Fibroblast of skin of right quadriceps (primary cell): Measurements from ENCODE around the gene GIMAP5.
"Not testable (repeated sequence)": the region's sequence is repeated elsewhere in the genome, so short reads cannot be mapped to it uniquely, and the experiment has no call there.

Experiments used
- DNase-seq: peaks from one replicate; pipeline ENCODE4 v3.0.0-alpha.2; 2013

The GIMAP5 gene

DNA sequence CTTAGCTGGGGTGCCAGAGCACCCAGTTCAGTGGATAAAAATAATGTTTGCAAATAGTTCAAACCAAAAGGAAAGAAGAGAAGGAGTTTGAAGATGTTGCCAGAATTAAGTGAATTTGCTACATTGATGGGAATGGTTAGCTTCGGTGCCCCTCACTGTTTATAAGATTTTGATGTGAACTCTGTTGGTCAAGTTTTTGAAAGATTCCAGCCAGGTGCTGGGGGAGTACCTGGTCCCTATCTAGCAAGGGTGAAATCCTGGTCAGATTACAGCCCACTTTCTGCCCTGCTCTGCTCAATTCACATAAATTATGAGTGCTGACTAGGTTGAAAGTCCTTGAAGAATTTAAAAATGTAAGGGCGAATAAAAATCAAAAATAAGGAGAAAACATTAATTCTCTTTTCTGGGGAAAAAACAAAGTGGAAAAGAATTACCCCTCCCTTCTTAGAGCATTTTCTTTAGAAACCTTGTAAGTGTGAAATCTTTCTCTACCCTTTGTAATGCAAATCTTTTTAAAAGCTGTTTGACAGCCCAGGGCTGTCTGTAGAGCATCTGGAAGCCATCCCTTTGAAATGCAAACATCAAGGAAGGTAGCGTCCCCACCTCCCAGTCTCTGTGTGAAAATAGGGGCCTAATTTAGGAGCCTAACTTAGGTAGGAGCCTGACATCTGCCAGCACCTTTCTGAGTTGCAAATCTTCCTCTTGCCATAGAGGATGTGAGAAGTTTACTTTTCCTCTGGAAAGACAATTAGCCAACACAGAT lies 1.4 kb upstream of the GIMAP5 start:
- DNase-seq, result no peak

GRCh38 chr7:150736864-150737263 lies 354 bp upstream of the GIMAP5 start:
- no peak for DNase-seq

GRCh38 chr7:150738092-150738491 lies 874 bp downstream of the GIMAP5 start:
- no peak for DNase-seq

- no peak for DNase-seq
Measured at GRCh38 chr7:150738591-150739001, 1.4 kb downstream of the GIMAP5 start.

DNA sequence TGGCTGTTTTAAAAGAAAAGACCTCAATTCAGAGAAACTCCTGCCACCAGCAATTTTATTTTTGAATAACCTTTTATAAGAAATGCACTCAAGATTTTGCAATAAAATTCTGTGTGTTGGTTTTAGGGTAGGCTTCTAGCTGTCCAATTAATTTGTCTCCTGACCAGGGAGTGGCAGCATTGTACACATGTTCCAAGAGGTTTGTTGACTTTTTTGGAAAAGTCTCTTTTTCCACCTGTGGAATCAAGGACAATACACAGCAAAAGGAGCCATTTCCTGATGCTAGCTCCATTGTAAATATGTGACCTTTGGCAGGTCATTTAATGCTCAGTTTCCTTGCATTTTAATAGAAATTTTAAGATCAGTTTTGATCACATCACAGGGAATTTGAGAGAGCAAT lies 1.8 kb downstream of the GIMAP5 start:
- DNase-seq, result no peak

GRCh38 chr7:150740053-150740452 lies 2.8 kb downstream of the GIMAP5 start:
- DNase-seq, result no peak

- no peak for DNase-seq
Measured at GRCh38 chr7:150742286-150742968, 5.2 kb downstream of the GIMAP5 start.

- DNase-seq, result no peak
Measured at GRCh38 chr7:150744041-150744656, 6.9 kb downstream of the GIMAP5 start.

DNA sequence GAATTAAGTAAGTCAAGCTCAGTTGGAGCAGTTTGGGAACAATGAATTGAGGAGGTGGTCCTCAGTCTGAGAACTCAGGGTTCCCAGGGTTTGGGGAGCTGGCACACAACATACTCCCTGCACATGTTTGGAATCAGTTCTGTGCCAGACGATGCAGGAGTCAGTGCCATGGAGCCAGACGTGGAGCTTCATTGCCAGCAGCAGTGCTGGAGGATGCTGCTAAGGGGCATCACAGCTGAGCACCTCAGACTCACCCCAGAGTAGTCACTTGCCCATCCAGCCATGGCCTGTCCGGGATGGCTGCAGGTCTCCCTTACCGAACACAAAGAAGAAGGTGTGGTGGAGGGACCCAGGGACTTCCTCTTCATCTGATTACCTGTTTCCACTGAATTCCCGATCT lies 7.9 kb downstream of the GIMAP5 start:
- DNase-seq, result no peak

GRCh38 chr7:150745876-150746275 lies 8.7 kb downstream of the GIMAP5 start:
- DNase-seq, result no peak

DNA sequence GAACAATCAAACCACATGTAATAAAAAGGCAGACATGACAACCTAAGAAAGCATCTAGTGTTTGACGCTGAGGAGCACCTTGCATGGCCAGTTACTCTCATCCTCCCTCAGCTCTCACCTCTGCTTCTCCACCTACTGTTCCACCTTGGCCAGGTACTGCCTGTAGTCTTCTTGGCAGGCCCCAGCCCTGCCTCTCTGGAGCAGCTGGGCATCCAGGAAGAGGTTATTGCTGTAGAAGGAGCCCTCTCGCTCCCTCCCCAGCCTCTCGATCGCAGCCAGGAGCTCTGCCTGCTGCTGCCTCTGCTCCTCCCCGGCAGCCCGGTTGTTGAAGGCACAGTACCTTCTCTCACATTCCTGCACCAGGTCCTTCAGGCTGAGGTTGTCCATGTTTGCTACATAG lies 9.7 kb downstream of the GIMAP5 start:
- no peak for DNase-seq

DNA sequence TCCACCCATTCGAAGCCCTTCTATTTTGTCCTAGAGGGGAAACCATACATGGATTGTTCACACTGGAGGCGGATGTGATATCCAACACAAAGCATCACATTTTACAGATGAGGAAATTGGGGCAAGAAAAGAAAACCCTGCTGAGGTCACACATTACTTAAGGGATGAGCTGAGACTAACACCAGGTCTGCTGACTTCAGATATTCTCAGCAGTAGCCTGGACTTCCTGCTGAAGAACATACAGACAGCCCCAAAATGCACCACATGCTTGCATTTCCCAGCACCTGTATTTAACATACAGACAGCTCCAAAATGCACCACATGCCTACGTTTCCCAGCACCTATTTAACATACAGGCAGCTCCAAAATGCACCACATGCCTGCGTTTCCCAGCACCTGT lies 11.2 kb downstream of the GIMAP5 start:
- DNase-seq, result no peak

- no peak for DNase-seq
Measured at GRCh38 chr7:150751702-150752101, 14.5 kb downstream of the GIMAP5 start.

- no peak for DNase-seq
Measured at GRCh38 chr7:150753239-150753638, 16.0 kb downstream of the GIMAP5 start.

- no peak for DNase-seq
Measured at GRCh38 chr7:150753826-150754603, 16.8 kb downstream of the GIMAP5 start.

- DNase-seq, result no peak
Measured at GRCh38 chr7:150754951-150755350, 17.7 kb downstream of the GIMAP5 start.

GRCh38 chr7:150755473-150756099 lies 18.4 kb downstream of the GIMAP5 start:
- no peak for DNase-seq

DNA sequence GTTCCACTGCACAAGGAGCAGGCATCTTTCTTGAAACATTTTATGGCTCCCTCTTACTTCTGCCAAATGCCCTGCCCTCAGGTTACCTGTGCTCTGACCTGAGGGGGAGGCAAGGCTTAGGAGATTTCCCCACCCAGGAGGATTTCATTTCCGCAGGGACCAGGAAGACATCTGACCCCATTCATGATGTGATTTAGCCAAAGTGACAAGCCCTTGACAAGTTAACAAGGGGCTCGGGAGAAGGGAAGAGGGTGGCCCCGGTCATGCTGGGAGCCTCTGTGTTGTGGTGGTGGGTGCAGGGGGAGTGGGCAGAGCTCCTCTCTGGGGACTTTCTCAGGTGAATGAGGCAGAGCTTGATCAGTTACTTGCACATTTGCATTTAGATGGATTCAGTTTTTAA lies 18.9 kb downstream of the GIMAP5 start:
- DNase-seq, result no peak

- DNase-seq, result no peak
Measured at GRCh38 chr7:150756858-150757257, 19.6 kb downstream of the GIMAP5 start.

DNA sequence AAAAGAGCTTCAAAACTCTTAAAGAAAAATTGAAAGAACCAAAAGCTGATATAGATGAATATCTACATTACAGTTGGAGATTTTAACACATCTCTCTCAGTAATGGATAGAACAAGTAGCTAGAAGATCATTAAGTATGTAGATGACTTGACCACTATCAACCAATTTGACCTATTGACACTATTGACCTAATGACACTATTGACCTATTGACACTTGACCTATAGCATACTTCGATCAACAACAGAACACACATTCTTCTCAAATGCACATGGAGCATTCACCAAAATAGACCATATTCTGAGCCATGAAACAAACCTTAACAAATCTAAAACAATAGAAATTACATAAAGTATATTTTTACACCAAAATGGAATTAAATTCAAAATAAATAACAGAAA lies 22.3 kb downstream of the GIMAP5 start:
- no peak for DNase-seq

DNA sequence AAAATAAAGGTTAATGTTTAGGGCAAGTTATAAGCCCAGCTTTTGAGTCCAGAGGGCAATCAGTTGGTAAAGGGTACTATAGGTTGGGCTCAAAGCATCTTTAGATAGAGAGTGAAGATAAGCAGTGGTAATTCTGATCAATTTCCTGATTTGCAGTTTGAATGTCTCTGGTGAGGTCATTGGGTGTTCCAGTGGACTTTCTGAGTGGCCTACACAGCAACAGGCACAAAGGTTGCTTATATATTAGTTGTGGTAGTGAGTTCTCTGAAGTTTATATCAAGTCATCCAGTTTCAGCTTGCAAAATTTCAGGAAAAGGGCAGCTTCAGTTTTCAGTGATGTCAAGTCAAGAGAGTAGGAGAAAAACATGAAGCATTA lies 29.1 kb downstream of the GIMAP5 start:
- no peak for DNase-seq

DNA sequence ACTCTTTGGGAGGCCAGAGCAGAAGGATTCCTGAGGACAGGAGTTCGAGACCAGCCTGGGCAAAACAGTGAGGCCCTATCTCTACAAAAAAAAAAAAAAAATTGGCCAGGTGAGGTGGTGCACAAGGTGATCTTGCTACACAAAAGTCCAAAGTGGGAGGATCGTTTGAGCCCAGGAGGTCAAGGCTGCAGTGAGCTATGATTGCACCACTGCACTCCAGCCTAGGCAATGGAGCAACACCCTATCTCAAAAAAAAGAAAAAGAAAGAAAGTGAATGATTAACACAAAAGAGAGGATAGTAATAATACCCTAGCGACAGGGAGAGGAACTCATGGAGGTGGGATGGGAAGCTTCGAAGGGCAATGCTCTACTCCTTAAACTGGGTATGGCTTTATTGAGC lies 32.5 kb downstream of the GIMAP5 start:
- DNase-seq, result no peak

- DNase-seq, result not testable (repeated sequence)
Measured at GRCh38 chr7:150774131-150774530, 36.9 kb downstream of the GIMAP5 start.
